NCI-H460 (cell line): ENCODE measurements around the gene POTEH. TPM values are rescaled to one million over a fixed set of nuclear protein-coding genes. Genes with fewer than 3 reads are reported as not detected.
"Not testable (repeated sequence)": the region's sequence is repeated elsewhere in the genome, so short reads cannot be mapped to it uniquely, and the experiment has no call there.

Source experiments
- DNase-seq: peaks from one replicate; pipeline ENCODE4 v3.0.0-alpha.2; 2016; ENCODE audit warnings: low read depth; ENCODE audit errors: extremely low read depth
- small RNA-seq, 2 experiments: library from RNA; depleted of rRNA; stranded (forward); fragments of <200 nt; gene quantifications; one replicate each; pipeline ENCODE3, GENCODE V24; 2014
- total RNA-seq: library from RNA; depleted of rRNA; stranded (reverse); fragments of >200 nt; shearing (Covaris generic); gene quantifications from 2 replicates; pipeline ENCODE4 v1.2.3, GENCODE V29; 2014; rRNA removed

The POTEH gene
- total RNA-seq, 1 experiment from 2014 or later = not detected

DNA sequence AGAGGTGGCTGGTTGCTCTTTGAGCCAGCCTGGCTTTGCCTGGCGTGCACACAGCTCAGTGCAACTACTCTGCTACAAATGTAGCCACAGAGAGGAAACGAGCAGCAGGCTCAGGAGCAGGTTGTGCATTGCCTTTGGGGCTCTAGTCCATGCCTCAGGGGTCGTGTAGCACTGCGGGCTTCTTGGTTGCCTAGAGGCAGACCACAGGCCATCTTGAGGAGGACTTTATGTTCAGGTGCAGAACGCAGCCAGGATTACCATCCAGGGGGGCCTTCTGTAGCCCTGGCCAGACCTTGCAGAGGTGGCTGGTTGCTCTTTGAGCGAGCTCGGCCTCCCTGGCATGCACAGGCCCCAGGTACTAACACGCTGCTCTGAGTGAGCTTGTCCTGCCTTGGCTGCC, 41.2 kb downstream of the POTEH start:
- DNase-seq = not testable (repeated sequence)

DNA sequence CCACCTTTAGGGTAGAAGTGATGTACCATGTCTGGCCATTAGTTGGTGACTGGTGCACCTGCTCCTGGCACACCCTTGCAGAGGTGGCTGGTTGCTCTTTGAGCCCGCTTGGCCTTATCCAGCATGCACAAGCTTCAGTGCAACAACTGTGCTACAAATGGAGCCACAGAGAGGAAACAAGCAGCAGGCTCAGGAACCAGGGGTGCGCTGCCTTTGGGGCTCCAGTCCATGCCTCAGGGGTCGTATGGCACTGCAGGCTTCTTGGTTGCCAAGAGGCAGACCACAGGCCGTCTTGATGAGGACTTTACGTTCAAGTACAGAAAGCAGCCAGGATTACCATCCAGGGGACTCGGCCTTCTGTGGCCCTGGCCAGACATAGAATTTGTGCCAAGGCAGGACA, 44.6 kb downstream of the POTEH start:
- DNase-seq = not testable (repeated sequence)

DNA sequence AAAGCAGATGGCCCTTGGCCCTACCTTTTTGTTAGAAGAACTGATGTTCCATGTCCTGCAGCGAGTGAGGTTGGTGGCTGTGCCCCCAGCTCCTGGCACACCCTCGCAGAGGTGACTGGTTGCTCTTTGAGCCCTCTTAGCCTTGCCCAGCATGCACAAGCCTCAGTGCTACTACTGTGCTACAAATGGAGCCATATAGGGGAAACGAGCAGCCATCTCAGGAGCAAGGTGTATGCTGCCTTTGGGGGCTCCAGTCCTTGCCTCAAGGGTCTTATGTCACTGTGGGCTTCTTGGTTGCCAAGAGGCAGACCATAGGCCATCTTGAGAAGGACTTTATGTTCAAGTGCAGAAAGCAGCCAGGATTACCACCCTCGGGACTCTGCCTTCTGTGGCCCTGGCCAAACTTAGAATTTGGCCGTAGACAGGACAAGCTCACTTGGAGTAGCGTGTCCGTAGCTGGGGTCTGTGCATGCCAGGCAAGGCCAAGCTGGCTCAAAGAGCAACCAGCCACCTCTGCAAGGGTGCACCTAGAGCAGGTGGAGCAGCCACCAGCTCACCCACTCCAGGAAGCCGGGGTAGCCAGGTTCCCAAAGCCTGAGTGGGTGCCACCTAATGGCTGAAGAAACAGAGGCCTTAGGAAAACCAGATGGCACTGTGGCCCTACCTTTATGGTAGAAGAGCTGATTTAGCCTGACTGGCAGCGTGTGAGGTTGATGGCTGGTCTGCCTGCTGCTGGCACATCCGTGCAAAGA, 48.5 kb downstream of the POTEH start:
- not testable (repeated sequence) for DNase-seq

DNA sequence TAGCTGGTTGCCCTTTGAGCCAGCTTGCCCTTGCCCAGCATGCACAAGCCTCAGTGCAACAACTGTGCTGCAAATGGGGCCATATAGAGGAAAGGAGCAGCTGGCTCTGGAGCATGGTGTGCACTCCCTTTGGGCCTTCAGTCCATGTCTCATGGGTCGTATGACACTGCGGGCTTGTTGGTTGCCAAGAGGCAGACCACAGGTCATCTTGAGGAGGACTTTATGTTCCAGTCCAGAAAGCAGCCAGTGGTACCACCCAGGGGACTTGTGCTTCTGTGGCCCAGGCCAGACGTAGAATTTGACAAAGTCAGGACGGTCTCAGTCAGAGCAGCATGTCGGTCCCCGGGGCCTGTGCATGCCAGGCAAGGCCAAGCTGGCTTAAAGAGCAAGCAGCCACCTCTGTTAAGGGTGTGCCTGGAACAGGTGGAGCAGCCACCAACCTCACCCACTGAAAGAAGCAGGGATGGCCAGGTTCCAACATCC, 49.1 kb downstream of the POTEH start:
- DNase-seq = not testable (repeated sequence)

DNA sequence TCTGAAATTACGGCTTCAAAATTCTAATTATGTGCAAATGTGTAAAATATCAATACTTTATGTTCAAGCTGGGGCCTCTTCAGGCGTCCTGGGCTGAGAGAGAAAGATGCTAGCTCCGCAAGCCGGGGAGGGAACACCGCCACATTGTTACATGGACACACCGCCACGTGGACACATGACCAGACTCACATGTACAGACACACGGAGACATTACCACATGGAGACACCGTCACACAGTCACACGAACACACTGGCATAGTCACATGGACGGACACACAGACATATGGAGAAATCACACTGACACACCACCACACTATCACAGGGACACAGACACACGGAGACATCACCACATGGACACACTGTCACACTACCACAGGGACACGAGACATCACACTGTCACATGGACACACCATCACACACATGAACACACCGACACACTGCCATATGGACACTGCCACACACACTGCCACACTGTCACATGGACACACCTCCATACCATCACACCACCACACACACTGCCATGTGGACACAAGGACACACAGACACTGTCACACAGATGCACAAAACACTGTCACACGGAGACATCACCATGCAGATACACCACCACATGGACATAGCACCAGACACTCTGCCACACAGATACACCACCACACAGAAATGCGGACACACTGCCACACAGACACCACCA, 58.0 kb downstream of the POTEH start:
- DNase-seq = not testable (repeated sequence)

DNA sequence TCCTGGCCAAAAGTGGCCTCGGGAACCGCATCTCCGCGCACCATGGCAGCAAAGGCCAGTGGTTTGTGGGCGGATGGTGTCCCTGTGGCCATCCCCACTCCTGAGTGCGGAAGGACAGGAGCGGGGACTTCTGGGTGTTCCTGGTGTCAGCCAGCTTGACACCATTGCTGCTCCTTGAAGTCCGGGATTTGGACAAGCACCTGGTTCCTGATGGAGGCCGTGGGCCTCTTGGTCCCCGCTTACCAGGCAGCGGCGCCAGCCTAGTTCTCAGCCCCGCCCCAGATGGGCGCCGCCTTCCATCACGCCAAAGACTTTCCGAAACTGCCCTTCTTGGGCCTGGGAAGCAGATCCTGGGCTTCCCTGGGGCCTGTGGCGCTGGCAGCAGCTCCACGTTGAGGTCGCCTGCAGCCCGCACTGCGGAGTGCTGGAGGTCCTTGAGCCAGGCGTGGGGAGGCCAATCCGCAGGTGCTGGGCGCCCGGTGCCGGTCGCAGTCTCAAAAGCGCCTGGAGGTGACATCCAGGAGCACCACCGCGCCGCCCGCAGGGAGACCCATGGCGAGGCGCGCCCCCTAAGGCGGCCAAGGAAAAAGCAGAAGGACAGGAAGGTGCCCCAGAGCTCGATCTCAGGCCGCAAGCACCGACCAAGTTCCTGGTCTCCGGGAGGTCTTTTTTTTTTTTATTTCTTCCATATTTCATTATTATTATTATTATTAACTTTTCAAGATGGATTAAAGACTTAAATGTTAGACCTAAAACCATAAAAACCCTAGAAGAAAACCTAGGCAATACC, 59.5 kb downstream of the POTEH start:
- DNase-seq = not testable (repeated sequence)

DNA sequence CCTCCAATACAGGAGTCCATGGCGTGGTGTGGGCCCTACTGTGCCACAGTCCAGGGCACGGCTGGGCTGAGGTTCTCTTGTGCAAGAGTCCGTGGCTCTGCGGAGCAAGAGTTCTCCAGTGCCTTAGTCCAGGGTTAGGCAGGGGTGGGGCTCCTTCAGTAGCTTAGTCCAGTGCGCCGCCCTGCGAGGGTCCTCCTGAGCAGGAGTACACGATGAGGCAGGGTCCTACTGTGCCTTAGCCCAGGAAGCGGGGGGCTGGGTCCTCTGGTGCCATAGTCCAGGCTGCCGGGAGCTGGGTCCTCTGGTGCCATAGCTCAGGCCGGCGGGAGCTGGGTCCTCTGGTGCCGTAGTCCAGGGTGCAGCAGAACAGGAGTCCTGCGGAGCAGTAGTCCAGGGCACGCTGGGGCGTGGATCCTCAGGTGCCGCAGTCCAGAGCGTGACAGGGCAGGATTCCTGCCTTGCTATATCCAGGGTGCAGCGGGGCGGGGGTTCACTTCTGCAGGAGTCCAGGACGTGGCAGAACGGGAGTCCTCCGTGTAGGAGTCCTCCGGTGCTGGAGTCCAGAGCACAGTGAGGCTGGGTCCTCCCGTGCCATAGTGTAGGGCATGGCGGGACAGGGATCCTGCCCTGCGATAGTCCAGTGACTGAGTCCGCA, 69.7 kb downstream of the POTEH start:
- not testable (repeated sequence) for DNase-seq

DNA sequence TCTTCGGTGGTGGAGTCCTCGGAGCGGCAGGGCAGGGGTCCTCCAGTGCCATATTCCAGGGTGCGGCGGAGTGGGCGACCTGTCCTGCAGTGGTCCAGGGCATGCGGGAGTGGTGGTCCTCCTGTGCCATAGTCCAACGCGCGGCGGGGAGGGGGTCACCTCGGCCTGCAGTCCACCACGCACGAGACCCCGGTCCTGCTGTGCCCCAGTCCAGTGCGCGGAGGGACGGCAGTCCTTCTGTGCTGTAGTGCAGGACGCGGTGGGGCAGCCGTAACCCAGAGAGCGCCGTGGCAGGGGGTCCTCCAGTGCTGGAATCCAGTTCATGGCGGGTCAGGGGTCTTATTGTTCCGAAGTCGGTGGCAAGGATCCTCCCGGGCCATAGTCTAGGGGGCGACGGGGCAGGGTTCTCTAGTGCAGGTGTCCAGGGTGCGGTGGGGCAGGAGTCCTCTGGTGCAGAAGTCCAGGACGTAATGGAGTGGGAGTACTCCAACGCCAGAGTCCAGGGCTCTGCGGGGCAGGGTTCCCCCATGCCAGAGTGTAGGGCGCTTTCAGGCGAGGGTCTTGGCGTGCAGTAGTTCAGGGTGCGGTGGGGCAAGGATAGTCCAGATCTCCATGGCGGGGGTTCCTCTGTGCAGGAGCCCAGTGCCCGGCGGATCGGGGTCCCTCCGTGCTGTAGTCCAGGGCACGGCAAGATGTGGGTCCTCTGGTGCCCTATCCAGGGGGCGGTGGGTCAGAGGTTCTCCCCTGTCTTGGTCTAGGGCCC, 70.7 kb downstream of the POTEH start:
- not testable (repeated sequence) for DNase-seq

DNA sequence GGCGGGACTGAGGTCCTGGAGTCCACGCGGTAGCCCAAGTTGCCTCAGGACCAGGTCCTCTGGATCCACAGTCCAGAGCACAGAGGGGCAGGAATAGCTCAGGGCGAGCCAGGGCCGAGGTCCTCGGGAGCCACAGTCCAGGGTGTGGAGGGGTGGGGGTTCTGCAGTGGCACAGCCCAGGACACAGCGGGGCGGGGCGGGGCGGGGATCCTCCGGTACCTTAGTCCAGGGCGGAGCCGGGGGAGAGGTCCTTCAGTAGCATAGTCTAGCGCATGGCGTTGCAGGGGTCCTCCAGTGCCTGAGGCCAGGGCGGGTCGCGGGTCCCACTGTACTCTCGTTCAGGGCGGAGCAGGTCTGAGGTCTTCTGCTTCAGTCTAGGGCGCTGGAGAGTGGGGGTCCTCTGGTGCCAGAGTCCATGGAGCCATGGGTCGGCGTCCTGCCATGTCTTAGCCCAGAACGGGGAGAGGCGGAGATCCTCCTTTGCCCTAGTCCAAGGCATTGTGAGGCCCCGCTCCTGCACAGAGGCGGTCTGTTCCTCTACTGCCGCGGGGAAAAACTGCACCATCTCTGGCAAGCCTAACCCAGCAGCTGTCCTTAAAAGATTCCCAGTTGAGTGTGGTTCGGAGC, 71.4 kb downstream of the POTEH start:
- DNase-seq = not testable (repeated sequence)

DNA sequence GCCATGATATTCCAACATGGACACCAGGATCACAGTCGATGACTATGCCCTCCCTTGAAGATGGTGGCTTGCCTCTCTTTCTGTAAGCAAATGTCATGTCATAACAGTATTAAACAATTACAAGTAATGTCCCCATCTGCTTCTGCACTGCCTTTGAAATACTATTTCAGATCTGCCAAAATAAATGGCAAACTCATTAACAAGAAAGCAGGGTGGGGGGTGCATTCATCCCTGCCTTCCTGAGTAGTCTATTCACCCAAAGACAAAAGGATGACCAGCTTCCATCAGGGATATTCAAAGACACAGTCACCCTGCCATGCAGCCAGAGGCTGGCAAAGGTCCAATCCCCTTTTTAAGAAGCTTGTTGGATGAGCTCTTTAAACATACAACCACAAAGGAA, 73.7 kb downstream of the POTEH start:
- DNase-seq = not testable (repeated sequence)

Small RNA genes lying within 50 kb of the gene (small RNA-seq; reads per million reads assigned to genes)
- gene RNU6-816P = 0 reads per million in 2 experiments

Other genes with a start within 250 kb of the POTEH start
- gene OR11H1, start 161.8 kb upstream of the POTEH start, total RNA-seq = not detected in 2 replicates